GM12891 (cell line): ENCODE measurements around the gene GPR85.

Source experiments
- PAX5 ChIP-seq: IDR thresholded peaks from 2 replicates; pipeline ENCODE4 v1.6.1; 2011; ENCODE audit warnings: low read length, moderate library complexity, mild to moderate bottlenecking; ENCODE audit not compliant: insufficient read depth, severe bottlenecking
- POLR2A ChIP-seq: IDR thresholded peaks from 2 replicates; pipeline ENCODE4 v1.6.1; 2011; ENCODE audit warnings: low read depth, low read length, control low read depth
- POLR2AphosphoS5 ChIP-seq: IDR thresholded peaks from 2 replicates; pipeline ENCODE4 v1.6.1; 2011; ENCODE audit warnings: low read depth, low read length, control low read depth
- POU2F2 ChIP-seq: IDR thresholded peaks from 2 replicates; pipeline ENCODE4 v1.6.1; 2011; ENCODE audit warnings: low read depth, mild to moderate bottlenecking, control low read depth, low read length, moderate library complexity
- SPI1 ChIP-seq: IDR thresholded peaks from 2 replicates; pipeline ENCODE4 v1.6.1; 2011; ENCODE audit warnings: low read depth, low read length, control low read depth
- TAF1 ChIP-seq: IDR thresholded peaks from 2 replicates; pipeline ENCODE4 v1.6.1; 2011; ENCODE audit warnings: low read depth, low read length, control low read depth

DNA sequence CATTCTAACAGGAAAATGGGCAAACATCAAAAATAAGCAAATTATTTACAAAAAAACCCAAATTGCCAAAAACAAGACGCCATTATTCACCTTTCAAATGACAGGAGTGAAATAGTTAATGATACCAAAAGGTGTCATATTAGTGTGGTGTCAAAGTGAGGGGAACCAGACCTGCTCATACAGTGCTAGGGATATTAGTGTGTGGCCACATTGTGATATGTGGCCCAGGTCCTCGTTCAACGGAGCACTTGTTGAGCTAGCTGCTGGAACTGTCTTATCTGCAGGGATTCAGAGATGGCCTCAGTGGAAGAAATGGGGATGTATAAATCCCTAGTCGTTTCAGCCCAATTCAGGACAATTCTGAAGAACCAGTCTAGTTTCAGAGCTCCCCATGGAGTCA, 41.2 kb downstream of the GPR85 start:
- TF ChIP-seq POLR2A (no peak), TAF1 (no peak), POLR2AphosphoS5 (no peak), SPI1 (no peak), POU2F2 (no peak), PAX5 (no peak)
